Calu3 (cell line): Measurements from ENCODE around the gene STX3. TPM values are rescaled to one million over a fixed set of nuclear protein-coding genes. Genes with fewer than 3 reads are reported as not detected.
"Not testable (repeated sequence)": the region's sequence is repeated elsewhere in the genome, so short reads cannot be mapped to it uniquely, and the experiment has no call there.

Source experiments
- BruUV-seq: library from RNA; stranded (reverse); fragments of 400-500 nt; replicated peaks from 2 replicates; lab custom pipeline; 2021; lab: Mats Ljungman, UMichigan
- CTCF ChIA-PET: fragments of 300-600 bp; sonication (Branson Sonifier 250); formaldehyde crosslinking; loops from one replicate; lab custom pipeline; 2022; ENCODE audit warnings: antibody characterized with exemption; lab: Charles Lee
- DNase-seq: peaks from one replicate; pipeline ENCODE4 v3.0.0; 2022
- H3K27ac Mint-ChIP-seq: one replicate; pipeline ENCODE4 v1.8.0; 2022; ENCODE audit warnings: mixed read lengths; ENCODE audit not compliant: unreplicated experiment
- H3K27me3 Mint-ChIP-seq: one replicate; pipeline ENCODE4 v1.8.0; 2022; ENCODE audit warnings: mixed read lengths; ENCODE audit not compliant: unreplicated experiment
- H3K36me3 Mint-ChIP-seq: one replicate; pipeline ENCODE4 v1.8.0; 2022; ENCODE audit warnings: mild to moderate bottlenecking, moderate library complexity, mixed read lengths; ENCODE audit not compliant: insufficient read depth, unreplicated experiment
- H3K4me1 Mint-ChIP-seq: one replicate; pipeline ENCODE4 v1.8.0; 2022; ENCODE audit warnings: mild to moderate bottlenecking, low read depth, mixed read lengths; ENCODE audit not compliant: unreplicated experiment
- H3K4me3 Mint-ChIP-seq: one replicate; pipeline ENCODE4 v1.8.0; 2022; ENCODE audit warnings: mild to moderate bottlenecking, low read depth, moderate library complexity, mixed read lengths; ENCODE audit not compliant: unreplicated experiment
- H3K9me3 Mint-ChIP-seq: one replicate; pipeline ENCODE4 v1.8.0; 2022; ENCODE audit warnings: low read depth, mixed read lengths; ENCODE audit not compliant: unreplicated experiment
- intact Hi-C: fragments of 100-400 bp; cut with micrococcal nuclease; formaldehyde crosslinking; loops from one replicate; pipeline ENCODE4 v1.10.0; 2022; ENCODE audit not compliant: unreplicated experiment
- total RNA-seq: library from RNA; stranded (reverse); gene quantifications from 2 replicates; pipeline ENCODE4 v1.2.3, GENCODE V29; 2022
- TF ChIP-seq, protein P1 (sequence below): fragments of 200-600 bp; IDR thresholded peaks from one replicate; pipeline ENCODE4 v1.8.0; 2022; ENCODE audit warnings: antibody characterized with exemption; ENCODE audit not compliant: unreplicated experiment

The STX3 gene
- total RNA-seq, 1 experiment from 2014 or later: 50.1 TPM

DNA sequence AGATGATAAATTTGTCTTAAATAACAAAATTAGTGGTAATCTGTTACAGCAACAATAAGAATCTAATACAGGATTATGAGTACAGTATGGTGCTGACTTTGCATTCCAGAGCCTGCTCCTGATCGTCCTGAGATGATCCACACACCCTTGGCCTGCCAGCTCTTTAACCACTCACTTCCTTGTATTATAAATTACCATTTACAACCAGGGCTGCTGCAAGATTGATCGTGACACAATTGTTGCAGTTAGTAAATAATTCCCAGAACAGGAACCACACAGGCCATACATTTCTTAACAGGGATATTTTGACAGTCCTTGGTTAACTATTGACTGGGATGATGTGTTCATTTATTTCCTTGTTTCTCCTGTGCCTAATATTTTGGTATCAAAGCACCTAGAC, 94.0 kb downstream of the STX3 start:
- Mint-ChIP-seq H3K4me3 (no peak overlapping the region), H3K36me3 (peaks cover 14% of the 10 kb centered on the region), H3K4me1 (peaks cover 34% of the 10 kb centered on the region), H3K9me3 (no peaks in the 10 kb centered on the region), H3K27ac (peak overlapping the region; percentile 80), H3K27me3 (no peaks in the 10 kb centered on the region)
- intact Hi-C loops: no loop called here
- TF ChIP-seq, protein P1, sequence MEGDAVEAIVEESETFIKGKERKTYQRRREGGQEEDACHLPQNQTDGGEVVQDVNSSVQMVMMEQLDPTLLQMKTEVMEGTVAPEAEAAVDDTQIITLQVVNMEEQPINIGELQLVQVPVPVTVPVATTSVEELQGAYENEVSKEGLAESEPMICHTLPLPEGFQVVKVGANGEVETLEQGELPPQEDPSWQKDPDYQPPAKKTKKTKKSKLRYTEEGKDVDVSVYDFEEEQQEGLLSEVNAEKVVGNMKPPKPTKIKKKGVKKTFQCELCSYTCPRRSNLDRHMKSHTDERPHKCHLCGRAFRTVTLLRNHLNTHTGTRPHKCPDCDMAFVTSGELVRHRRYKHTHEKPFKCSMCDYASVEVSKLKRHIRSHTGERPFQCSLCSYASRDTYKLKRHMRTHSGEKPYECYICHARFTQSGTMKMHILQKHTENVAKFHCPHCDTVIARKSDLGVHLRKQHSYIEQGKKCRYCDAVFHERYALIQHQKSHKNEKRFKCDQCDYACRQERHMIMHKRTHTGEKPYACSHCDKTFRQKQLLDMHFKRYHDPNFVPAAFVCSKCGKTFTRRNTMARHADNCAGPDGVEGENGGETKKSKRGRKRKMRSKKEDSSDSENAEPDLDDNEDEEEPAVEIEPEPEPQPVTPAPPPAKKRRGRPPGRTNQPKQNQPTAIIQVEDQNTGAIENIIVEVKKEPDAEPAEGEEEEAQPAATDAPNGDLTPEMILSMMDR: no peak
- no TSS peak for BruUV-seq
- CTCF ChIA-PET: interaction anchor here (0.8 to 1.8 kb wide), 4 partner anchors 16 to 402 kb away, joined by 4 to 7 read pairs (median 6); partner anchors contain the start of gene TCN1
- DNase-seq: peak; percentile 68

DNA sequence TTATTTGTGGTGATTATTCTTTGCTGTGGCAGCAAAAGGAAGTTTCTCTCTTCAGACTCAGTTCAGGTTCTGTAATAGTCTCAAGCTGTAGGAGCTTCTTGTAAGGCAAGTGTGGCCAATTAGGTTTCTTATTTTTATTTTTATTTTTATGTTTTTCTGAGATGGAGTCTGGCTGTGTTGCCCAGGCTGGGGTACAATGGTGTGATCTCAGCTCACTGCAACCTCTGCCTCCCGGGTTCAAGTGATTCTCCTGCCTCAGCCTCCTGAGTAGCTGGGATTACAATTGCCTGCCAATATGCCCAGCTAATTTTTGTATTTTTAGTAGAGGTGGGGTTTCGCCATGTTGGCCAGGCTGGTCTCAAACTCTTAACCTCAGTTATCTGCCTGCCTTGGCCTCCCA, 94.4 kb downstream of the STX3 start:
- DNase-seq, H3K4me3 Mint-ChIP-seq, H3K27me3 Mint-ChIP-seq, intact Hi-C loops, H3K9me3 Mint-ChIP-seq, BruUV-seq: not testable (repeated sequence)
- peaks cover 34% of the 10 kb centered on the region for H3K4me1 Mint-ChIP-seq
- CTCF ChIA-PET: interaction anchor here (0.8 to 1.8 kb wide), 4 partner anchors 16 to 402 kb away, joined by 4 to 7 read pairs (median 6); partner anchors contain the start of gene TCN1
- H3K36me3 Mint-ChIP-seq: peaks cover 14% of the 10 kb centered on the region
- H3K27ac Mint-ChIP-seq: peak overlapping the region; percentile 80

DNA sequence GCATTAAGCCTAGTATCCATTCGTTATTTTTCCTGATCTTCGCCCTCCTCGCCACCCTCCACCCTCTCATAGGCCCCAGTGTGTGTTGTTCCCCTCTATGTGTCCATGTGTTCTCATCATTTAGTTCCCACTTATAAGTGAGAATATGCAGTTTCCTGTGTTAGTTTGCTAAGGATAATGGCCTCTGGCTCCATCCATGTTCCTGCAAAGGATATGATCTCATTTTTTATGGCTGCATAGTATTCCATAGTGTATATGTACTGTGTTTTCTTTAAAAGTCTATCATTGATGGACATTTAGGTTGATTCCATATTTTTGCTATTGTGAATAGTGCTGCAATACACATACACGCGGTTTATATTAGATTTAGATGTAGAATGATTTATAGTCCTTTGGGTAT, 96.2 kb downstream of the STX3 start:
- BruUV-seq, intact Hi-C loops, CTCF ChIA-PET, H3K27me3 Mint-ChIP-seq, H3K9me3 Mint-ChIP-seq, DNase-seq, H3K4me3 Mint-ChIP-seq, H3K27ac Mint-ChIP-seq: not testable (repeated sequence)
- Mint-ChIP-seq H3K36me3 (peaks cover 17% of the 10 kb centered on the region), H3K4me1 (peaks cover 32% of the 10 kb centered on the region)

DNA sequence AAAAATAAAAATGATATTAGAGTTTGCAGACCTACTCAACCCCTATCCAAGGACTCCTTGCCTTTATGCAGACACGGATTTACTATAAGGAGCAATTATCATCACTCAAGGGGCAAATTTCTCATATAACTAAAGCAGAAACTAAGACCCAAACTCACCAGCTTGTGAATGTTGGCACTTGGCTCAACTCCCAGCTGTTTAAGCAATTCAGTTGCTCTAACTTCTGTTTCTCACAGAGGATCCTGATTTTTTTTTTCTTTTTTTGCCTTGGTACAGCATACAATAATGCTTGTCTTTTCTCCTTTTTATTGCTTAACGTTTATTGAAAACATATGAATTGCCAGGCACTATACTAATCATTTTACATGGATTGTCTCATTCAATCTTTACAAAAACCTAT, 99.7 kb downstream of the STX3 start:
- intact Hi-C loops: no loop called here
- Mint-ChIP-seq H3K27me3 (no peaks in the 10 kb centered on the region), H3K4me3 (no peak overlapping the region), H3K36me3 (peaks cover 24% of the 10 kb centered on the region), H3K9me3 (peaks cover 3% of the 10 kb centered on the region), H3K4me1 (peaks cover 44% of the 10 kb centered on the region), H3K27ac (no peak overlapping the region)
- no TSS peak for BruUV-seq
- TF ChIP-seq, protein P1: no peak
- CTCF ChIA-PET: no interaction called here
- DNase-seq: no peak

Other genes with a start within 250 kb of the STX3 start
- not detected in 2 replicates for gene OR4D9, start 243.8 kb upstream of the STX3 start, total RNA-seq
- gene OSBP, start 139.6 kb upstream of the STX3 start, total RNA-seq: 58.6 and 60.7 TPM in 2 replicates
- 56.9 and 59.8 TPM in 2 replicates for gene PATL1, start 86.3 kb upstream of the STX3 start, total RNA-seq
- gene OR10V1, start 41.5 kb upstream of the STX3 start, total RNA-seq: not detected in 2 replicates
- gene MRPL16, start 55.4 kb downstream of the STX3 start, total RNA-seq: 49.8 and 51.2 TPM in 2 replicates
- not detected in 2 replicates for gene CBLIF, start 90.1 kb downstream of the STX3 start, total RNA-seq
- gene TCN1, start 111.1 kb downstream of the STX3 start, total RNA-seq: 335 and 428 TPM in 2 replicates
- gene OOSP3, start 123.4 kb downstream of the STX3 start, total RNA-seq: not detected in 2 replicates
- not detected in 2 replicates for gene OOSP1, start 183.1 kb downstream of the STX3 start, total RNA-seq
- not detected in 2 replicates for gene OOSP4A, start 208.7 kb downstream of the STX3 start, total RNA-seq